ENCODE measurements around the gene PRKCZ.

PRKCZ gene

DNA sequence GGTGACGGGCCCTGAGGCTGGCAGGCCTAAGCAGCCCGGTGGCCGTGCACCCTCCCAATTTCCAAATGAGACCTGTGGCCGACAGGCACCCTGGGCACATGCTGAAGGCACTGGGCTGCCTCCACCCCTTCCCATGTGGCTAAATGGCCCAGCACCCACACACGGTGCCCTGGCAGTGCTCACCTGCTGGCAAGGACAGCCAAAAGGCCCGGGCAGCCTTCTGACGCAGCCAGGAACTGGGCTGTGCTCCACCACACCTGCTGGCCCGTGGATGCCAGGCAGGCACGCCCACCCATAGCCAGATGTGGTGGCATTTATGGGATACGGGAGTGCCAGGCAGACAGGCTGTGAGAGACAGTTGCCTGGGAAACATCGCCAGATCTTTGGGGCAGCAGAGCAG lies 148.4 kb downstream of the PRKCZ start:
- DNase-seq = no peak

GRCh38 chr1:2199042-2199810 lies 149.0 kb downstream of the PRKCZ start:
- DNase-seq = no peak

- no peak for DNase-seq
Observed at GRCh38 chr1:2200308-2200943, 150.2 kb downstream of the PRKCZ start.

- DNase-seq = no peak
Observed at GRCh38 chr1:2201062-2201461, 150.9 kb downstream of the PRKCZ start.

DNA sequence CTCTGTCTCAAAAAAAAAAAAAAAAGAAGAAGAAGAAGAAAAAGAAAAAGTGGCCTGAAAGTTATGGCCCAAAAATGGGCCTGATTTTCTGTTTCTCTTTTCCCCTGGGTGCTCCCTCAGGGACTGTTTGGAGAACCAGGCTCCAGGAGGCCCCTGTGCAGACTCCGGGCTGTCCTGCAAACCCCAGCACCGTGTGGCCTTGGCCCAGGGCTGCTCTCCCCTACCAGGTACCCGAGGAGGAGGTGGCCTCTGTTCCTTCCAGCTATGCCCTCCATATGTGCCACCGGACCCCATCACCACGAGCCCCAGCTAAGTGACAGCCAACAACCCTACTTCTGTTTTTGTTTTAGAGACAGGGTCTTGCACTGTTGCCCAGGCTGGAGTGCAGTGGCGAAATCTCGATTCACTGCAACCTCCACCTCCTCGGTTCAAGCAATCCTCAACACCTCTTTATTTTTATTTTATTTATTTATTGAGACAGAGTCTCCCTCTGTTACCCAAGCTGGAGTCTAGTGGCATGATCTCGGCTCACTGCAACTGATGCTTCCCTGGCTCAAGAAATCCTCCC lies 151.9 kb downstream of the PRKCZ start:
- no peak for DNase-seq

- no peak for DNase-seq
Observed at GRCh38 chr1:2202843-2203601, 152.8 kb downstream of the PRKCZ start.

- DNase-seq = no peak
Observed at GRCh38 chr1:2203671-2204414, 153.6 kb downstream of the PRKCZ start.

GRCh38 chr1:2204415-2205190 lies 154.4 kb downstream of the PRKCZ start:
- DNase-seq = peak; percentile 29

DNA sequence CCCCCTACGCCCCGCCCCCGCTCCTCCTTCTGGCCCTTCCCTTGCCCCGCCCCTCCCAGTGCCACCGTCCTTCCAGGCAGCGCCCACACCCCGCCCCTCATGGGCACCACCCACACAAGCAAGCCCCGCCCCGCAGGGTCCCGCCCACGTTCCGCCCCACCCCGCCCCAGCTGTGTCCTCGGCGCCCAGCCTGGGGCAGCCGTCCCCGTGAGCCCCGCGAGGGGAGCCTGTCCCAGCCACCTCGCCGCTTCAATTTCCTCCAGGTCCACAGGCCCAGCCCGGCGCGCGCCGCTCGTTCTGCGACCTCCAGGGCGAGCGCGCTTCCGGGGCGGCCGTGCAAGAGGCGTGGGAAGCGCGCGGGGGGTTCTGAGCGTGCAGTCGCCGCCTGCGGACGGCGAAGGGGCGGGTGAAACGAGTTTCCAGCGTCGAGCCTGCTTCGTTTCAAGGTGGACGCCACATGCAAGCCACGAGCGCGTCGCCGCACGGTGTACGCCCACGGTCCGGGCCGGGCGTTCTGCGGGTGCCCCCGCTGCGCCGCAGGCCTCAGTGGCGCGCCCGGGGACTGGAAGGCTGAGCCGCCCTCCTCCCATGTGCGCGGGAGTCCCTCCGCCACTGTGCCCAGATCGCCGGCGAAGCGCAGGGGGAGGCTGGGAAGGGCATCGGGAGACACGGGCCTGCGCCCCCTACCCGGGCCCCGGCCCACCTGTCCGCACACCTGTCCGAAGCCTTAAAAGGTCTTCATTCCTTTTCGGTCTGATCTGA lies 155.2 kb downstream of the PRKCZ start:
- peak; percentile 29 for DNase-seq

GRCh38 chr1:2206813-2207487 lies 156.7 kb downstream of the PRKCZ start:
- DNase-seq = no peak

DNA sequence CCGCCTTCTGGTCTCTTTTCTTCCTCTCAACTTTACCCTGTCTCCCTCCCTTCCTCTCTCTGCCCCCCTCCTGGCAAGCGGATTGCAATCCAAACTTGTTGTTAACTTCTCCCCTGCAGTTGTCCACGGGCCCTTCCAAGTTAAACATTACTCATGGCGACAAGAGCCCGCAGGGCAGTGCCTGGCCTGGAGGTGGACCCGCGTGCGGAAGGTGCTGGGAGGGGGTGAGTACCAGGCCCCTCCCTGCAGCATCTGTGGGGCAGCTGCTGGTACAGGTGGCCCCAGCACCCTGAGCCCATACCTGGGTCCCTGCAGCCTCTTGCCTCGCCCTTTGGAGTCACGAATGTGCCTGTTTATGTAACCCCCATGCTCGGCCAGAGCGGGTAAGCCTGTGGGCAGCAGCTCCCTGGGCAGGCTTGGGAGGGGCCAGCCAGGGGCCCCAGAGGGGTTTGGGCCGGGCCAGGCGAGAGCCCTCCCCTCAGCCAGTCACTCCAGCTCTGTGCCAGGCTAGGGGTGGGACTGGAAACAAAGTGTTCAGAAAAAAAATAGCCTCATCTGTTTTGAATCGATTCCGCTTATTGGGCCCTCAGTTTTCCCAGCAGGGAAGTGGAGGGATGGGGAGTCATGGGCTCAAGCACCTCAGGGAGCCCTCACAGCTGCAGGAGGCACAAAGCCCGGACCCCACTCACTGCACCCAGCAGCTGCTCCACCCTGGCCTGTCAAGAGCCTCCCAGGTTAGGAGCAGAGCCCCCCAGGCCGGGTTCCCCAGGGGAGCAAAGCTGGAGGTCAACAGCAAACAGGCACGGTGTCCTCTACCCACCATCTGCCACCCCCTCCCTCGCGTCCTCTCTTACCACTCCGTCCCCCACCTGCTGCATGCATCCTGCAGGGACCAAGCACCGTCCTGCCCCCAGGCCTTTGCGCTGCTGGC lies 158.4 kb downstream of the PRKCZ start:
- DNase-seq = no peak

GRCh38 chr1:2209400-2210083 lies 159.3 kb downstream of the PRKCZ start:
- DNase-seq = no peak

DNA sequence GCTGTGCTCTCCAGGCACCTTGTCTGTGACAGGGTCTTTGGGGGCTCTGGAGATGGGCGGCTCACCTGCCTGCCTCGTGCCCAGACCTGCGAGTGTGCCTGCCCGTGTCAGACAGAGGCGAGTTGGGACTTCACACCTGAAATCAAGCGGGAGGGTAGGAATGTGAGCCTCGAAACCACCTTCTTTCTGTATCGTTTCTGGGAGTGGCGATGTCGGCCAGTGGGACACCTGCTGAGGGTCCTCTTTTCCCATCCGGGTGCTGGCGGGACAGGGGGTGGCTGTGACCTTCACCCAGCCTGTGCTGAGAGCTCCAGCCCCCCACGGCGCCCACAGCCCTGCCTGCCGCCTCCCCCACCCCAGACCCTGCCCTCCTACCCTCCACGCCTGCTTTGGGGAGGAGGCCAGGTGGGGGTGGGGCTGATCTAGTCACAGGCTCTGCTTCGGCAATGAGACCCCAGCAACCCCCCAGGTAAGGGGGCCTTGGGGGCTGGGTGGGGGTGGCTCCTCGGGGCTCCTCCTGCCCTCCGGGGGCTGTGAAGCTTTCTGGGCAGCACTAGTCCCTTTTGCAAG lies 160.0 kb downstream of the PRKCZ start:
- DNase-seq = no peak

- no peak for DNase-seq
Observed at GRCh38 chr1:2210786-2211185, 160.6 kb downstream of the PRKCZ start.

DNA sequence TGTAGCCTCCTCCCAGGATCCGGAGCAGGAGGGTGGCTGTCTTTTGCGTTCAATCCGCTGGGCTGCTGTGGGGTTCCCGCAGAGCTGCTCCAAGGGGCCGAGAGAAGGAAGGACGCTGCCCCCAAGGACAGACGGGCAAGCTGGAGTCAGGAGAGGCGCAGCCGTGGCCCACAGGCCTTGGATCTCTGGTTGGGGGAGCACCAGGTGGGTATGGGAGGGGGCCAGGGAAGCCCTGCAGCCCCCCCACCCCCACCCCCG lies 162.0 kb downstream of the PRKCZ start:
- DNase-seq = no peak

- peak; percentile 84 for DNase-seq
Observed at GRCh38 chr1:2212532-2213491, 162.6 kb downstream of the PRKCZ start.

All from NCI-H2227 treated with DMSO at 0.1 percent for 48 hours (cell line).